ENCODE measurements around the gene CERS2.

CERS2 gene

GRCh38 chr1:150960646-150961045 lies 14.0 kb downstream of the CERS2 start:
- Histone ChIP-seq H3K14ac (ENCODE audit: low read length) (no peak overlapping the region), H4K12ac (ENCODE audit: low read depth, low read length) (no peak overlapping the region)

DNA sequence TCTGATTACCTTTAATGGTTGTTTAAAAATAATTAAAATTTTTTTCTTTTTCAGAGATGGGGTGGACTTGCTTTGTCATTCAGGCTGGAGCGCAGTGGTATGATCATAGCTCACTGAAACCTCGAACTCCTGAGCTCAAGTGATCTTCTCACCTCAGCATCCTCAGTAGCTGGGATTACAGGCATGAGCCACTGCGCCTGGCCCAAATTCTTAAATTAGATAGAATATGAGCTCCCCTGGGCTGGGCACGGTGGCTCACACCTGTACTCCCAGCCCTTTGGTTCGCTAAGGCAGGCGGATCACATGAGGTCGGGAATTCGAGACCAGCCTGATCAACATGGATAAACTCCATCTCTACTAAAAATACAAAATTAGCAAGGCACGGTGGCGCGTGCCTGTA lies 17.0 kb downstream of the CERS2 start:
- H4K8ac ChIP-seq (ENCODE audit: low read depth, low read length): no peak overlapping the region
- no peak overlapping the region for H3K9ac ChIP-seq (ENCODE audit: low read length)
- no peak overlapping the region for H3K4me3 ChIP-seq (ENCODE audit: low read depth, low read length)
- H3K4me1 ChIP-seq (ENCODE audit: control insufficient read depth in 1 of 2, insufficient read depth in 2 of 2, low read length in 2 of 2): peaks cover 6 to 8% of the 10 kb centered on the region in 2 experiments
- H2AFZ ChIP-seq (ENCODE audit: insufficient read depth, low read length, poor library complexity): no peak overlapping the region
- peaks cover 28 to 32% of the 10 kb centered on the region in 2 experiments for H3K36me3 ChIP-seq (ENCODE audit: control insufficient read depth in 1 of 2, insufficient read depth in 2 of 2, low read length in 2 of 2)
- H3K79me2 ChIP-seq (ENCODE audit: control insufficient read depth, insufficient read depth, low read length, poor library complexity): no peaks in the 10 kb centered on the region
- no peak overlapping the region for H3K23ac ChIP-seq (ENCODE audit: low read length)
- no peaks in the 10 kb centered on the region for H3K27me3 ChIP-seq (ENCODE audit: insufficient read depth, low read length)
- WGBS (ENCODE audit: extremely low coverage, insufficient coverage, insufficient read length): no CpG with 5 or more reads among the region's 11 CpGs
- no peak overlapping the region for H3K4ac ChIP-seq (ENCODE audit: low read depth, low read length)
- H4K12ac ChIP-seq (ENCODE audit: low read depth, low read length): no peak overlapping the region
- no peak overlapping the region for H3K27ac ChIP-seq (ENCODE audit: low read depth, low read length)
- no peak overlapping the region for H4K91ac ChIP-seq (ENCODE audit: low read depth, low read length)
- H2BK5ac ChIP-seq (ENCODE audit: low read depth, low read length, poor library complexity): no peak overlapping the region
- no peaks in the 10 kb centered on the region for H3K9me3 ChIP-seq (ENCODE audit: insufficient read depth, low read depth, low read length)
- no peak overlapping the region for H2BK120ac ChIP-seq (ENCODE audit: insufficient read depth, low read length, poor library complexity)
- no peak for DNase-seq
- H3K79me1 ChIP-seq (ENCODE audit: low read length): no peaks in the 10 kb centered on the region
- H2AK5ac ChIP-seq (ENCODE audit: low read length): no peak overlapping the region
- H3K18ac ChIP-seq (ENCODE audit: low read length): no peak overlapping the region
- H3K14ac ChIP-seq (ENCODE audit: low read length): no peak overlapping the region
- H2BK12ac ChIP-seq (ENCODE audit: low read length): no peak overlapping the region
- no peak overlapping the region for H3K4me2 ChIP-seq (ENCODE audit: low read length)

More at GRCh38 chr1:150960646-150961045, 14.0 kb downstream of the CERS2 start:
- H2AK5ac ChIP-seq (ENCODE audit: low read length): no peak overlapping the region
- no peak overlapping the region for H2BK5ac ChIP-seq (ENCODE audit: low read depth, low read length, poor library complexity)
- H3K9me3 ChIP-seq (ENCODE audit: insufficient read depth, low read depth, low read length): no peaks in the 10 kb centered on the region
- H3K27ac ChIP-seq (ENCODE audit: low read depth, low read length): no peak overlapping the region
- peaks cover 12 to 19% of the 10 kb centered on the region in 2 experiments for H3K4me1 ChIP-seq (ENCODE audit: control insufficient read depth in 1 of 2, insufficient read depth in 2 of 2, low read length in 2 of 2)
- H2AFZ ChIP-seq (ENCODE audit: insufficient read depth, low read length, poor library complexity): no peak overlapping the region
- H3K23ac ChIP-seq (ENCODE audit: low read length): no peak overlapping the region
- no peak overlapping the region for H2BK12ac ChIP-seq (ENCODE audit: low read length)
- WGBS (ENCODE audit: extremely low coverage, insufficient coverage, insufficient read length): no CpG with 5 or more reads among the region's 7 CpGs
- no peak overlapping the region for H2BK120ac ChIP-seq (ENCODE audit: insufficient read depth, low read length, poor library complexity)
- no peaks in the 10 kb centered on the region for H3K27me3 ChIP-seq (ENCODE audit: insufficient read depth, low read length)
- H4K91ac ChIP-seq (ENCODE audit: low read depth, low read length): no peak overlapping the region
- H3K79me1 ChIP-seq (ENCODE audit: low read length): no peaks in the 10 kb centered on the region
- H3K4ac ChIP-seq (ENCODE audit: low read depth, low read length): no peak overlapping the region
- DNase-seq: no peak
- H3K36me3 ChIP-seq (ENCODE audit: control insufficient read depth in 1 of 2, insufficient read depth in 2 of 2, low read length in 2 of 2): peaks cover 33 to 41% of the 10 kb centered on the region in 2 experiments
- no peak overlapping the region for H3K4me3 ChIP-seq (ENCODE audit: low read depth, low read length)
- no peak overlapping the region for H4K8ac ChIP-seq (ENCODE audit: low read depth, low read length)
- no peak overlapping the region for H3K4me2 ChIP-seq (ENCODE audit: low read length)
- H3K18ac ChIP-seq (ENCODE audit: low read length): no peak overlapping the region
- no peaks in the 10 kb centered on the region for H3K79me2 ChIP-seq (ENCODE audit: control insufficient read depth, insufficient read depth, low read length, poor library complexity)
- no peak overlapping the region for H3K9ac ChIP-seq (ENCODE audit: low read length)

DNA sequence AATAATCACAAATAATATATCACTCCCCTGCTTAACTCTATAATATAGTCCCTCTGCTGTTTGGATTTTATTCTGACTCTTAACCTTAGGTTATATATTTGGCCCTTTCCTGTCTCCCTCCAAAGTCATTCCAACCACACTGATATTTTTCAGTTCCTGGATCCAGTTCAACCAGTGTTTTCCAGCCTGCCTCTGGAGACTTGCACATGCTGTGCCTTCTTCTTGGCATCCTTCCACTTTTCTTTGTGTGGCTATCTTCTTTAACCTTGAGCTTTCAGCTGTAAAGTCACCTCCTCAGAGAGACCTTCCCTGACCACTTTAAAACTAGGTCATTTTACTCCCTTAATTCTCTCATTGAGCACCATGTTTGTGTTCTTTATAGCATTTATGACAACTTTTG lies 19.4 kb downstream of the CERS2 start:
- Histone ChIP-seq H3K4me1 (ENCODE audit: control insufficient read depth in 1 of 2, insufficient read depth in 2 of 2, low read length in 2 of 2) (no peaks in the 10 kb centered on the region), H3K4me3 (ENCODE audit: low read depth, low read length) (no peak overlapping the region), H2BK120ac (ENCODE audit: insufficient read depth, low read length, poor library complexity) (no peak overlapping the region), H3K27ac (ENCODE audit: low read depth, low read length) (no peak overlapping the region), H3K4ac (ENCODE audit: low read depth, low read length) (no peak overlapping the region), H3K79me1 (ENCODE audit: low read length) (no peaks in the 10 kb centered on the region), H2BK12ac (ENCODE audit: low read length) (no peak overlapping the region), H2BK5ac (ENCODE audit: low read depth, low read length, poor library complexity) (no peak overlapping the region), H2AFZ (ENCODE audit: insufficient read depth, low read length, poor library complexity) (no peak overlapping the region), H3K4me2 (ENCODE audit: low read length) (no peak overlapping the region), H3K14ac (ENCODE audit: low read length) (no peak overlapping the region), H3K79me2 (ENCODE audit: control insufficient read depth, insufficient read depth, low read length, poor library complexity) (no peaks in the 10 kb centered on the region), H4K12ac (ENCODE audit: low read depth, low read length) (no peak overlapping the region), H2AK5ac (ENCODE audit: low read length) (no peak overlapping the region), H3K18ac (ENCODE audit: low read length) (no peak overlapping the region), H4K8ac (ENCODE audit: low read depth, low read length) (no peak overlapping the region), H3K36me3 (ENCODE audit: control insufficient read depth in 1 of 2, insufficient read depth in 2 of 2, low read length in 2 of 2) (peaks cover 31 to 35% of the 10 kb centered on the region in 2 experiments), H3K9me3 (ENCODE audit: insufficient read depth, low read depth, low read length) (no peaks in the 10 kb centered on the region), H3K27me3 (ENCODE audit: insufficient read depth, low read length) (no peaks in the 10 kb centered on the region), H4K91ac (ENCODE audit: low read depth, low read length) (no peak overlapping the region), H3K9ac (ENCODE audit: low read length) (no peak overlapping the region), H3K23ac (ENCODE audit: low read length) (no peak overlapping the region)
- no peak for DNase-seq

- Histone ChIP-seq H4K12ac (ENCODE audit: low read depth, low read length) (no peak overlapping the region), H2AFZ (ENCODE audit: insufficient read depth, low read length, poor library complexity) (no peak overlapping the region), H3K23ac (ENCODE audit: low read length) (no peak overlapping the region), H3K27me3 (ENCODE audit: insufficient read depth, low read length) (no peaks in the 10 kb centered on the region), H3K9ac (ENCODE audit: low read length) (no peak overlapping the region), H3K4me1 (ENCODE audit: control insufficient read depth in 1 of 2, insufficient read depth in 2 of 2, low read length in 2 of 2) (no peaks in the 10 kb centered on the region), H3K79me1 (ENCODE audit: low read length) (no peaks in the 10 kb centered on the region), H3K4me3 (ENCODE audit: low read depth, low read length) (no peak overlapping the region), H3K14ac (ENCODE audit: low read length) (no peak overlapping the region), H4K91ac (ENCODE audit: low read depth, low read length) (no peak overlapping the region), H3K9me3 (ENCODE audit: insufficient read depth, low read depth, low read length) (no peaks in the 10 kb centered on the region), H4K8ac (ENCODE audit: low read depth, low read length) (no peak overlapping the region), H3K36me3 (ENCODE audit: control insufficient read depth in 1 of 2, insufficient read depth in 2 of 2, low read length in 2 of 2) (peaks cover 33 to 36% of the 10 kb centered on the region in 2 experiments), H2BK120ac (ENCODE audit: insufficient read depth, low read length, poor library complexity) (no peak overlapping the region), H2AK5ac (ENCODE audit: low read length) (no peak overlapping the region), H3K4ac (ENCODE audit: low read depth, low read length) (no peak overlapping the region), H2BK12ac (ENCODE audit: low read length) (no peak overlapping the region), H3K4me2 (ENCODE audit: low read length) (no peak overlapping the region), H3K27ac (ENCODE audit: low read depth, low read length) (no peak overlapping the region), H2BK5ac (ENCODE audit: low read depth, low read length, poor library complexity) (no peak overlapping the region), H3K18ac (ENCODE audit: low read length) (no peak overlapping the region), H3K79me2 (ENCODE audit: control insufficient read depth, insufficient read depth, low read length, poor library complexity) (no peaks in the 10 kb centered on the region)
- no peak for DNase-seq
- WGBS (ENCODE audit: extremely low coverage, insufficient coverage, insufficient read length): no CpG with 5 or more reads among the region's 3 CpGs
Measured at GRCh38 chr1:150954708-150955107, 19.9 kb downstream of the CERS2 start.
